ENCODE results near the gene LRIG1.

- TF ChIP-seq EZH2 (IDR thresholded peaks at IDR 0.05; ENCODE audit: borderline replicate concordance, low read depth, low read length, poor library complexity, severe bottlenecking) (no peak), CTCF (conservative IDR thresholded peaks at IDR 0.05; ENCODE audit: low read depth, low read length) (no peak)
Measured at GRCh38 chr3:66431494-66431893, 69.3 kb downstream of the LRIG1 start.

Data from A673 (cell line).